MM.1S (cell line): ENCODE results near the gene CEP83.
"Not testable (repeated sequence)": the region's sequence is repeated elsewhere in the genome, so short reads cannot be mapped to it uniquely, and the experiment has no call there.

Source experiments
- DNase-seq: peaks from one replicate; pipeline ENCODE4 v3.0.0-alpha.2; 2015
- H2AFZ ChIP-seq: fragments of 300-600 bp; sonication (generic); 2 replicates; pipeline ENCODE4 v1.6.0; 2016; ENCODE audit warnings: antibody characterized with exemption, low read length
- H3F3A ChIP-seq: fragments of 300-600 bp; sonication (generic); 2 replicates; pipeline ENCODE4 v1.6.1; 2016; ENCODE audit warnings: mild to moderate bottlenecking, antibody characterized with exemption, low read length, moderate library complexity, mixed read lengths; ENCODE audit not compliant: insufficient read depth
- H3K27ac ChIP-seq: fragments of 300-600 bp; sonication (generic); 2 replicates; pipeline ENCODE4 v1.5.1; 2016; ENCODE audit warnings: mild to moderate bottlenecking, low read length
- H3K27me3 ChIP-seq: fragments of 300-600 bp; sonication (generic); replicated peaks from 2 replicates; pipeline ENCODE4 v1.6.0; 2016; ENCODE audit warnings: low read length; ENCODE audit not compliant: insufficient read depth
- H3K36me3 ChIP-seq: fragments of 300-600 bp; sonication (generic); replicated peaks from 2 replicates; pipeline ENCODE4 v1.6.1; 2016; ENCODE audit warnings: mild to moderate bottlenecking, low read length, mixed read lengths; ENCODE audit not compliant: insufficient read depth
- H3K4me1 ChIP-seq: fragments of 300-600 bp; sonication (generic); 2 replicates; pipeline ENCODE4 v1.6.1; 2016; ENCODE audit warnings: low read length, mixed read lengths
- H3K4me2 ChIP-seq: fragments of 300-600 bp; sonication (generic); 2 replicates; pipeline ENCODE4 v1.6.0; 2016; ENCODE audit warnings: low read depth, low read length
- H3K4me3 ChIP-seq: fragments of 300-600 bp; sonication (generic); 2 replicates; pipeline ENCODE4 v1.5.1; 2016; ENCODE audit warnings: low read length, mixed read lengths
- H3K79me2 ChIP-seq: fragments of 300-600 bp; sonication (generic); 2 replicates; pipeline ENCODE4 v1.6.1; 2016; ENCODE audit warnings: mixed run types, low read length, mixed read lengths
- H3K9ac ChIP-seq: fragments of 300-600 bp; sonication (generic); 2 replicates; pipeline ENCODE4 v1.6.1; 2016; ENCODE audit warnings: low read length, mixed read lengths
- H3K9me2 ChIP-seq: fragments of 300-600 bp; sonication (generic); replicated peaks from 2 replicates; pipeline ENCODE4 v1.6.1; 2016; ENCODE audit warnings: mild to moderate bottlenecking, low read length, mixed read lengths; ENCODE audit not compliant: insufficient read depth
- H3K9me3 ChIP-seq: fragments of 300-600 bp; sonication (generic); replicated peaks from 2 replicates; pipeline ENCODE4 v1.6.1; 2016; ENCODE audit warnings: mild to moderate bottlenecking, low read length, mixed read lengths; ENCODE audit not compliant: insufficient read depth
- H4K20me1 ChIP-seq: fragments of 300-600 bp; sonication (generic); 2 replicates; pipeline ENCODE4 v1.6.1; 2016; ENCODE audit warnings: mild to moderate bottlenecking, low read length, moderate library complexity, mixed read lengths; ENCODE audit not compliant: insufficient read depth
- EZH2 ChIP-seq: fragments of 300-600 bp; sonication (generic); optimal IDR thresholded peaks from 2 replicates; pipeline ENCODE3; 2017; ENCODE audit warnings: low read depth, mild to moderate bottlenecking, antibody characterized with exemption, low read length, mixed read lengths
- EZH2phosphoT487 ChIP-seq: fragments of 300-600 bp; sonication (generic); IDR thresholded peaks from 2 replicates; pipeline ENCODE4 v1.6.1; 2018; ENCODE audit warnings: antibody characterized with exemption, low read length
- TF ChIP-seq, protein P1 (sequence below): fragments of 300-600 bp; sonication (generic); IDR thresholded peaks from 2 replicates; pipeline ENCODE4 v1.5.1; 2016; ENCODE audit warnings: antibody characterized with exemption, low read length, mixed read lengths

The CEP83 gene

DNA sequence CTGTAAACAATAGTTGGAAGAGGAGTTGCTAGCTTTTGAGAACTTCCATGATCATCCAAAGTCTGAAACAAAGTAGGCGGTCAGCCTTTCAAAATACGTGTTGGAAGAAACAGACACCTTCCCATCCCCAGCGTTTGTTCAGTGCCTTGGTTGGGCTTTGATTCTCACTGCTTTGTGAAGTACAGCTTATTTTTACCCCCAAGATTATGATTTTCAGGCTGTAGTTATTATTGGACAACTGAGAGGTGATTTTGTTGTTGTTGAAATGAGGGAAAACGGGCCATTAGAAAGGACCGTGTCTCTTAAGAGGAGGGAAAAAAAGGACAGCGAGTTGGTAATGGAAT, 921 bp upstream of the CEP83 start:
- Histone ChIP-seq H3K9me2 (no peaks in the 10 kb centered on the region), H3K27me3 (no peaks in the 10 kb centered on the region), H2AFZ (peak overlapping the region; percentile 72), H3K79me2 (peaks cover 40% of the 10 kb centered on the region), H3K9me3 (no peaks in the 10 kb centered on the region), H3K4me3 (peak overlapping the region; percentile 84), H3K27ac (peak overlapping the region; percentile 52; the same call in 1 of the 2 replicates), H3K9ac (peak overlapping the region; percentile 87), H3F3A (peaks cover 3% of the 10 kb centered on the region; the same call in 1 of the 2 replicates), H4K20me1 (no peaks in the 10 kb centered on the region), H3K4me1 (peaks cover 16% of the 10 kb centered on the region), H3K4me2 (peak overlapping the region; percentile 73), H3K36me3 (no peaks in the 10 kb centered on the region)
- no peak for DNase-seq
- TF ChIP-seq EZH2 = no peak
- no peak for TF ChIP-seq EZH2phosphoT487
- TF ChIP-seq, protein P1, sequence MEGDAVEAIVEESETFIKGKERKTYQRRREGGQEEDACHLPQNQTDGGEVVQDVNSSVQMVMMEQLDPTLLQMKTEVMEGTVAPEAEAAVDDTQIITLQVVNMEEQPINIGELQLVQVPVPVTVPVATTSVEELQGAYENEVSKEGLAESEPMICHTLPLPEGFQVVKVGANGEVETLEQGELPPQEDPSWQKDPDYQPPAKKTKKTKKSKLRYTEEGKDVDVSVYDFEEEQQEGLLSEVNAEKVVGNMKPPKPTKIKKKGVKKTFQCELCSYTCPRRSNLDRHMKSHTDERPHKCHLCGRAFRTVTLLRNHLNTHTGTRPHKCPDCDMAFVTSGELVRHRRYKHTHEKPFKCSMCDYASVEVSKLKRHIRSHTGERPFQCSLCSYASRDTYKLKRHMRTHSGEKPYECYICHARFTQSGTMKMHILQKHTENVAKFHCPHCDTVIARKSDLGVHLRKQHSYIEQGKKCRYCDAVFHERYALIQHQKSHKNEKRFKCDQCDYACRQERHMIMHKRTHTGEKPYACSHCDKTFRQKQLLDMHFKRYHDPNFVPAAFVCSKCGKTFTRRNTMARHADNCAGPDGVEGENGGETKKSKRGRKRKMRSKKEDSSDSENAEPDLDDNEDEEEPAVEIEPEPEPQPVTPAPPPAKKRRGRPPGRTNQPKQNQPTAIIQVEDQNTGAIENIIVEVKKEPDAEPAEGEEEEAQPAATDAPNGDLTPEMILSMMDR = no peak

DNA sequence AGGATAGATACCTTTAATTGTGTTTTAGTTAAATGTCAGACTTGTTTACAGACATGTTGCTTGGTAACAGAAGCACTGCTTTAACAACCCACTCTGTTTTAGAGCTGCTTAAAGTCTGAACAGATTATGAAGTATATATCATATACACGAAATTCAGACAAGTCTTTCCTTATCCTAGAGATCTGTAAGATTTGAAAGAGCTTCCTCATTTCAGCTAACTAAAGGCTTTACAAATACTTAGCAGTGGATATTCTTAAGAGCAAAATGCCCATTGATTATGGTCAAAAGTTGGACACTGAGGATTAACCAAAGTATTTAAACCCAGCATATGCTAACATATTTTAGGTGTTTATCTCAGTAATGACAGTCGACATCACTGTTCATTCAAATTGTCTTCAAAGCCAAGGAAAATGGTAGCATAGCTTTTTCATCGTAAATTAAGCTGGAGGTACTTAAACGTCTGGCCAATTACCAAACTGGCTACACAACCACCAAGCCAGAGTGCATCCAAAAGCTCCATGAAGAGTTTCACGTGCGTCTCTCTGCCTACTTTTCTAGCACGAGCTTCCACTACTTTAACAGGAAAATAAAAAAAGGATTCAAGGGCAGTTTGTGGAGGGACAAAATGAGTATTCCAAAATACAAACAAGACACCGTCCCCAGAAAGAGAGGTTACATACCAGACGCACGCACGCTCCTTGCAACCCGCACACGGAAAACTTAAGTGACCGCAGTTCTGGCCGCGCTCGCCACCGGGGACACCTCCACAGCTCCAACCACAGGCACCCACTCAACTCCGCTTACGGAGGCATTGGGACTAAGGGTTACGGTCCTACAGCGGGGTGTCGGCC, 565 bp downstream of the CEP83 start:
- Histone ChIP-seq H3K36me3 (no peaks in the 10 kb centered on the region), H3K27me3 (no peaks in the 10 kb centered on the region), H3K9ac (peak overlapping the region; percentile 87), H4K20me1 (no peaks in the 10 kb centered on the region), H3K27ac (peak overlapping the region; percentile 52), H3K79me2 (peaks cover 51% of the 10 kb centered on the region), H2AFZ (peak overlapping the region; percentile 68), H3F3A (peaks cover 3% of the 10 kb centered on the region; the same call in 1 of the 2 replicates), H3K9me2 (no peaks in the 10 kb centered on the region), H3K4me1 (peaks cover 4% of the 10 kb centered on the region; the same call in 1 of the 2 replicates), H3K9me3 (no peaks in the 10 kb centered on the region), H3K4me2 (peak overlapping the region; percentile 73), H3K4me3 (peak overlapping the region; percentile 84)
- DNase-seq = peak; percentile 10
- TF ChIP-seq, protein P1 = no peak
- TF ChIP-seq EZH2phosphoT487 = no peak
- TF ChIP-seq EZH2 = no peak

DNA sequence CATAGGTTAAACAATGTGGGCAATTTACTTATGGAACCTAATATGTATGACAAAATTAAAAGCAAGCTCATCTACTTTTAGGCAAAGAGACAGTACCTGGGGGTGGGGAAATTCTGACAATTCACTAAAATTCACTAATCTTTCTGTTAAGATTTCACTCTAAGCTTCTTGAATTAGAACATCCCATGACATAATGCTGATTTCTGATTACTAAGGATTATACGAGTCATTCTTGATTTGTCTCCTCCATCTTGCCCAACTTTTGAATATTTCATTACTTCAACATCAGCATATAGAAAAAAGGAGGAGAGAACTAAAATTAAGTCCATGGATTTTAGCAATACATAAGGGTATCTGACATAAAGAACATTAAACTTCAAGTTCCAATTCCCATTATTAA, 2.4 kb downstream of the CEP83 start:
- Histone ChIP-seq H2AFZ (no peak overlapping the region), H3K79me2 (peaks cover 66% of the 10 kb centered on the region), H3K9me3 (no peaks in the 10 kb centered on the region), H3K27ac (no peak overlapping the region), H3F3A (peaks cover 3% of the 10 kb centered on the region; the same call in 1 of the 2 replicates), H3K9ac (no peak overlapping the region), H3K4me2 (no peak overlapping the region), H4K20me1 (no peaks in the 10 kb centered on the region), H3K9me2 (no peaks in the 10 kb centered on the region), H3K27me3 (no peaks in the 10 kb centered on the region), H3K4me1 (peaks cover 4% of the 10 kb centered on the region; the same call in 1 of the 2 replicates), H3K36me3 (no peaks in the 10 kb centered on the region), H3K4me3 (no peak overlapping the region)
- TF ChIP-seq EZH2phosphoT487 (no peak), EZH2 (no peak)
- TF ChIP-seq, protein P1 = no peak
- DNase-seq = no peak

DNA sequence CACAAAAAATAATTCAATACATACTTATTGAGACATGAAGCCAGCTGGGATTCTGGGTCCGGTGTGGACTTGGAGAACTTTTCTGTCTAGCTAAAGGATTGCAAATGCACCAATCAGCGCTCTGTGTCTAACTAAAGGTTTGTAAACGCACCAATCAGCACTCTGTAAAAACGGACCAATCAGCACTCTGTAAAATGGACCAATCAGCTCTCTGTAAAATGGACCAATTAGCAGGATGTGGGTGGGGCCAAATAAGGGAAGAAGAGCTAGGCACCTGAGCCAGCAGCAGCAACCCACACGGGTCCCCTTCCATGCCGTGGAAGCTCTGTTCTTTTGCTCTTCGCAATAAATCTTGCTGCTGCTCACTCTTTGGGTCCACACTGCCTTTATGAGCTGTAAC, 5.3 kb downstream of the CEP83 start:
- H3K4me3 ChIP-seq, H3K27ac ChIP-seq, H3K9ac ChIP-seq, H3K27me3 ChIP-seq, H3K9me2 ChIP-seq, DNase-seq, H3K36me3 ChIP-seq, H3K4me2 ChIP-seq, H3K4me1 ChIP-seq, H3F3A ChIP-seq, H4K20me1 ChIP-seq, H3K9me3 ChIP-seq, H2AFZ ChIP-seq: not testable (repeated sequence)
- H3K79me2 ChIP-seq = peaks cover 93% of the 10 kb centered on the region
